IPS DF 6.9 (cell line): ENCODE measurements around the gene ZNF830.
"Not testable (repeated sequence)": the region's sequence is repeated elsewhere in the genome, so short reads cannot be mapped to it uniquely, and the experiment has no call there.

Experiments used
- DNase-seq: peaks from one replicate; pipeline ENCODE4 v3.0.0-alpha.2; 2013; ENCODE audit warnings: low read depth, low spot score
- H3K27ac ChIP-seq: one replicate; pipeline ENCODE4 v1.5.1; 2013; ENCODE audit warnings: low read length, control low read depth
- H3K27me3 ChIP-seq: 2 replicates; pipeline ENCODE4 v1.6.1; 2013; ENCODE audit warnings: mild to moderate bottlenecking, low read length; ENCODE audit not compliant: control insufficient read depth, insufficient read depth
- H3K36me3 ChIP-seq: 2 replicates; pipeline ENCODE4 v1.6.1; 2013; ENCODE audit warnings: low read length; ENCODE audit not compliant: control insufficient read depth, insufficient read depth
- H3K4me1 ChIP-seq: 2 replicates; pipeline ENCODE4 v1.6.1; 2013; ENCODE audit warnings: low read length; ENCODE audit not compliant: control insufficient read depth, insufficient read depth
- H3K4me3 ChIP-seq: 2 replicates; pipeline ENCODE4 v1.5.1; 2013; ENCODE audit warnings: mild to moderate bottlenecking, low read length
- H3K9me3 ChIP-seq: 2 replicates; pipeline ENCODE4 v1.6.1; 2013; ENCODE audit warnings: low read length, inconsistent platforms; ENCODE audit not compliant: control insufficient read depth, insufficient read depth
- WGBS: extraction: QIAGEN DNeasy Blood & Tissue Kit; methylation state at CpG from one replicate; pipeline ENCODE4 v1.1.7; 2013; ENCODE audit warnings: mixed read lengths, missing lambda C conversion rate; ENCODE audit not compliant: insufficient read length, insufficient coverage; 5-methylcytosine and 5-hydroxymethylcytosine counted together

The ZNF830 gene, protein sequence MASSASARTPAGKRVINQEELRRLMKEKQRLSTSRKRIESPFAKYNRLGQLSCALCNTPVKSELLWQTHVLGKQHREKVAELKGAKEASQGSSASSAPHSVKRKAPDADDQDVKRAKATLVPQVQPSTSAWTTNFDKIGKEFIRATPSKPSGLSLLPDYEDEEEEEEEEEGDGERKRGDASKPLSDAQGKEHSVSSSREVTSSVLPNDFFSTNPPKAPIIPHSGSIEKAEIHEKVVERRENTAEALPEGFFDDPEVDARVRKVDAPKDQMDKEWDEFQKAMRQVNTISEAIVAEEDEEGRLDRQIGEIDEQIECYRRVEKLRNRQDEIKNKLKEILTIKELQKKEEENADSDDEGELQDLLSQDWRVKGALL

GRCh38 chr17:34961093-34961911 is at the start of gene ZNF830, which contains the start of gene CCT6B:
Gene ZNF830, plus strand, starts transcription at chr17:34961540. Its CDS starts 27 bp downstream, at chr17:34961567.
Gene CCT6B, minus strand, starts transcription at chr17:34961460. Its CDS starts 67 bp downstream, at chr17:34961393.
- peak; percentile 82 for DNase-seq
- Histone ChIP-seq H3K4me3 (peak within 1 kb of the TSS; percentile 75), H3K4me1 (no peaks in the 10 kb centered on the region), H3K27me3 (no peaks in the 10 kb centered on the region), H3K36me3 (no peaks in the 10 kb centered on the region; the same call in 1 of the 2 replicates), H3K9me3 (no peaks in the 10 kb centered on the region), H3K27ac (no peak within 1 kb of the TSS)
- WGBS, result no CpG with 5 or more reads among the region's 65 CpGs

GRCh38 chr17:34913001-34913400 is 48.3 kb upstream of the ZNF830 start:
- Histone ChIP-seq H3K27ac (no peak overlapping the region), H3K9me3 (no peaks in the 10 kb centered on the region), H3K4me1 (no peaks in the 10 kb centered on the region), H3K4me3 (no peak overlapping the region), H3K27me3 (no peaks in the 10 kb centered on the region; the same call in 1 of the 2 replicates), H3K36me3 (no peaks in the 10 kb centered on the region)
- WGBS, result no CpG with 5 or more reads among the region's 1 CpG
- DNase-seq, result peak; percentile 5

- no CpG with 5 or more reads among the region's 2 CpGs for WGBS
- no peak overlapping the region for H3K27ac ChIP-seq
- DNase-seq, result no peak
Observed at GRCh38 chr17:34916120-34916519, 45.2 kb upstream of the ZNF830 start.

GRCh38 chr17:34917381-34917780 is 44.0 kb upstream of the ZNF830 start:
- no CpG with 5 or more reads among the region's 1 CpG for WGBS
- Histone ChIP-seq H3K9me3 (no peaks in the 10 kb centered on the region), H3K36me3 (no peaks in the 10 kb centered on the region), H3K4me3 (no peak overlapping the region), H3K4me1 (no peaks in the 10 kb centered on the region), H3K27me3 (no peaks in the 10 kb centered on the region), H3K27ac (no peak overlapping the region)
- no peak for DNase-seq

More at GRCh38 chr17:34916120-34916519, 45.2 kb upstream of the ZNF830 start:
- H3K4me3 ChIP-seq, result no peak overlapping the region
- no peaks in the 10 kb centered on the region for H3K27me3 ChIP-seq
- no peaks in the 10 kb centered on the region for H3K9me3 ChIP-seq
- no peaks in the 10 kb centered on the region for H3K36me3 ChIP-seq
- no peaks in the 10 kb centered on the region for H3K4me1 ChIP-seq

GRCh38 chr17:34920676-34921075 is 40.7 kb upstream of the ZNF830 start:
- no peaks in the 10 kb centered on the region for H3K27me3 ChIP-seq
- H3K36me3 ChIP-seq, result no peaks in the 10 kb centered on the region
- no peaks in the 10 kb centered on the region for H3K9me3 ChIP-seq
- no peaks in the 10 kb centered on the region for H3K4me1 ChIP-seq
- no peak for DNase-seq
- WGBS, result no CpG with 5 or more reads among the region's 4 CpGs
- no peak overlapping the region for H3K27ac ChIP-seq
- H3K4me3 ChIP-seq, result no peak overlapping the region

DNA sequence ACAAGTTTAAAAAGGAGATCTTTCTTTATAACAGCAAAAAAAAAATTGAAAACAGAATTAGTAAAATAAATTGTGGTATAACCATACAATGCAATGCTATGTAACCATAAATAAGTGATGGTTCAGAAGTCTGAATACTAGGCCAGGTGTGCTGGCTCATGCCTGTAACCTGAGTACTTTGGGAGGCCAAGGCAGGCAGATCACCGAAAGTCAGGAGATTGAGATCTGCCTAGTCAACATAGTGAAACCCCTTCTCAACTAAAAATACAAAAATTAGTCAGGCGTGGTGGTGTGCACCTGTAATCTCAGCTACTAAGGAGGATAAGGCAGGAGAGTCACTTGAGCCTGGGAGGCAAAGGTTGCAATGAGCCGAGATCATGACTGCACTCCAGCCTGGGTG is 34.7 kb upstream of the ZNF830 start:
- DNase-seq, result no peak
- H3K4me3 ChIP-seq, result no peak overlapping the region
- H3K4me1 ChIP-seq, result no peaks in the 10 kb centered on the region
- no peaks in the 10 kb centered on the region for H3K36me3 ChIP-seq
- H3K27me3 ChIP-seq, result no peaks in the 10 kb centered on the region
- no peak overlapping the region for H3K27ac ChIP-seq
- no peaks in the 10 kb centered on the region for H3K9me3 ChIP-seq
- WGBS, result no CpG with 5 or more reads among the region's 3 CpGs

DNA sequence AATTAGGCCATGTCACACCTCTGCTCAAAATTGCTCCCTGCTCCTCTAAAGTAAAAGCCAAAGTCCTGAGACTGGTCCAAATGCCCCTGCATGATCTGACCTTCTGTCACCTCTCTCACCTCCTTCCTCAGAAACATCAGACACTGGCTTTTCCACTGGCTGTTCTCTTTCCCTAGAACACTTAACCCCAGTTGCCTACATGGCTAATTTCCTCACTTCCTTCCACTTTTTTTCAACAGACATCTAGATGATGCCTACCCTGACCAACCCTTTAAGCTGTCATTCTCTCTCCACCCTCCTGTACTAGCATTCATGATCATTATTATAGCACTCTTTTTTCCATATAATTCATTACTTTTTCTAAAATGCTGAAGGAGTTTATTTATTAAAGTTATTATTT is 31.1 kb upstream of the ZNF830 start:
- H3K36me3 ChIP-seq, result no peaks in the 10 kb centered on the region
- no peaks in the 10 kb centered on the region for H3K9me3 ChIP-seq
- no peak overlapping the region for H3K4me3 ChIP-seq
- no peak overlapping the region for H3K27ac ChIP-seq
- no peak for DNase-seq
- no peaks in the 10 kb centered on the region for H3K27me3 ChIP-seq
- no peaks in the 10 kb centered on the region for H3K4me1 ChIP-seq

DNA sequence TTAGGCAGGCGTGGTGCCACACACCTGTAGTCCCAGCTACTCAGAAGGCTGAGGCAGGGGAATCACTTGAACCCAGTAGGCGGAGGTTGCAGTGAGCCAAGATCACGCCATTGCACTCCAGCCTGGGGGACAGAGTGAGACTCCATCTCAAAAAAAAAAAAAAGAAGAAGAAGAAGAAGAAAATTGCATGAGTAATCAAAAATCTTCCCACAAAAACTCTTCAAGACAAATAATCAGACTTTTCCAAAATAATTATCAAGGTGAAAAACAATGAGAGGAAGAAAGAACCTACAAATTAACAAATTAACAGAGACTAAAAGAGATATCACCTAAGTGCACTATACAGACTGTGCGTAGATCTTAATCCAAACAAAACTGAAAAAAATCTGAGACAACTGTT is 10.6 kb upstream of the ZNF830 start:
- not testable (repeated sequence) for H3K36me3 ChIP-seq, H3K4me1 ChIP-seq, H3K4me3 ChIP-seq, H3K27me3 ChIP-seq, H3K27ac ChIP-seq, DNase-seq, H3K9me3 ChIP-seq
- WGBS, result no CpG with 5 or more reads among the region's 4 CpGs

- DNase-seq, result no peak
- no peaks in the 10 kb centered on the region for H3K36me3 ChIP-seq
- no peaks in the 10 kb centered on the region for H3K4me1 ChIP-seq
- WGBS, result no CpG with 5 or more reads among the region's 1 CpG
- H3K4me3 ChIP-seq, result no peak overlapping the region
- H3K27me3 ChIP-seq, result no peaks in the 10 kb centered on the region
- no peaks in the 10 kb centered on the region for H3K9me3 ChIP-seq
- no peak overlapping the region for H3K27ac ChIP-seq
Observed at GRCh38 chr17:34958438-34958837, 2.9 kb upstream of the ZNF830 start.

DNA sequence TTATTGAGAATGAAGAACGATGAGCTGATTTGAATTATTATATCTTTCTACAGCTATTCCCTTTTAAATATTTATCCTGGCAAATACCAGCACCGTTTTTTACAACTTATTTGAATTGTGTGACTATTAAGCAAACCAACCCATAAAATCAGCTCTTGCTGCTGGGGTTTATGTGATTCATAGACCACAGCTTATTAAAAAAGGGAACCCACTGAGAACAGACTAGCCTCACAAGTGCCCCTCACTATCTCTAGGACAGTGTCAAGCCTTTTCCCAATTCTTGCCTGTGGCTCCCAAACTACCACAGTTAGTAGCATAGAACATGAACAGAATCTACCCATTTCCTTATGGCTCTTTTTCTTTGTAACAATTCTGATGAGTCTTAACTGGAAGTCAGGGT is 12.8 kb downstream of the ZNF830 start:
- Histone ChIP-seq H3K36me3 (no peaks in the 10 kb centered on the region), H3K4me1 (no peaks in the 10 kb centered on the region), H3K9me3 (no peaks in the 10 kb centered on the region), H3K4me3 (no peak overlapping the region), H3K27me3 (no peaks in the 10 kb centered on the region), H3K27ac (no peak overlapping the region)
- DNase-seq, result no peak
- no CpG with 5 or more reads among the region's 2 CpGs for WGBS
